Measurements from ENCODE around the gene MDM4.
A peak's percentile ranks its signal among the peaks of the same experiment; 100 is the strongest.
"Not testable (repeated sequence)": the region's sequence is repeated elsewhere in the genome, so short reads cannot be mapped to it uniquely, and the experiment has no call there.

The MDM4 gene

DNA sequence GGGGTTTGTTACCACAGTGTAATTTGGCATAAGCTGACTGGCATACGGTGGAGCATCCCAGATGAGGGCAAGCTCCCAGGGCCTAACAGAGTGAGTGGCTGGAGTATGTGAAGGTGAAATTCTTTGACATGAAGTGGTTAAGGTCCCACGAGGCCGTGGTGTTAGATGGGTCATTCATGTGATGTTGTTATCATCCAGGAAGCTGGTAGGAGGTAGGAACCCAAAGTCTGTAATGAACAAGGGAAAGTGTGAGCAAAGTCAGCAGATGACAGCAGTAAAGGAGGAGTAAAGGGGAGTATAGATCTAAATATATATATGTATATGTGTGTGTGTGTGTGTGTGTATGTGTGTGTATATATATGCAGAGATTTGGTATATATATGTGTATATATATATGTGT, 47.6 kb downstream of the MDM4 start:
- no peak for DNase-seq

DNA sequence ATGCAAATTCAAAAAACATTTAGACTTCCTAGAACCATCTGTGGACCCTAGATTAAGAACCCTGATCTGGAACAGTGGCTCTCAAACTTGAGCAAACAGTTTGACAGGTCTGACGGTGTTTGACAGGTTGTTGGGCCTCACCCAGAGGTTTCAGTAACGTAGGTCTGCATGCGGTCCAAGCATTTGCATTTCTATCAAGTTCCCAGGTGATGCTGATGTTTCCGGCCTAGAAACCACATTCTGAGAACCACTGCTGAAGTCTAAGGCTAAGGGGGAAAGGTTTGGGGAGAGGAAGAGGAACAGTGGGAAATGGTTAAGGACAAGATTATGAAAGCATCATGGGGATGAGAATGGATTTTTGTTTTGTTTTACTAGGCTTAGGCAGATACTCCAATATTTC, 48.6 kb downstream of the MDM4 start:
- DNase-seq: peak; percentile 19

DNA sequence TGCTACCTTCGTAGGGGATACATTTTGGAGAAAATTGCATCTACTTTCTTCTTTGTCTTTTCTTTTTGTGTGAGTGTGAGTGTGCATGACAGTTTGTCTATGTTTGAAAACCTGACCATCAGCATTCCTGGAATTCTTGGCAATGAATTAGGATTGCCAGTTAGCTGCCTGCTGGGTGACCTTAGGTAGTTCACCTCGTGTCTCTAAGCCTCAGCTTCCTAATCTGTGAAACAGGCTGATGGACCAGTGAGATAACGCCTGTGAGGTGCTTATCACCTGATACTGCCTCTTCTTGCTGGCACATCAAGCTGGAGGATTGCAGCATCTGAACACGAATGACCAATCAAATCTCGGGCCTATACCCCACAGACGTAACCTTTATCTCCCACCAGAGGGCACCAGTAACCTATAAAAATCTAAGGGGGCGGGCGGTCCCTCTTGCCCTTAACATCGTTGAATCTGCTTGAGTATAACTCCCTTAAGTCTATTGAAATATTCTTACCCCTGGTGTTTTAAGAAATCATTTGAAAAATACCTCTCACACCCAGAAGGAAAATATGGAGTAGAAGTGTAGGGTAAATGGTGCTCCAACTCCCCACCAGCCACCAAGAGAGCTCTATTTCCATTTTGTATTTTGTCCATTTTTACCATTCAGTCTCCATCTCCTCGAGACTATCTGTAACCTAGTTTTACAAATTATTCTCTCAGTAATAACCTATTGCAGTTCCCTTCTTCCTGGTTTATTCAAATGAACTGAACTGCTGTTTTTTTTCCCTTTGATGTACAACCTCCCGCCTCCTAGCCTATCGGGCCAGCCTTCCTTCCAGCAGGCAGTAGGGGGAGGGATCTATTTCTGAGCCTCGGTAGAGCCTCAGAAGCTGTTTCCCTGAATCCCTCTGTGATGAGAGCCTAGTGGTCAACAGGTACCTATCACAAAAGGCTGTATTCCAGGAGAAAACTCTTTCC, 49.7 kb downstream of the MDM4 start:
- peak; percentile 65 for DNase-seq

DNA sequence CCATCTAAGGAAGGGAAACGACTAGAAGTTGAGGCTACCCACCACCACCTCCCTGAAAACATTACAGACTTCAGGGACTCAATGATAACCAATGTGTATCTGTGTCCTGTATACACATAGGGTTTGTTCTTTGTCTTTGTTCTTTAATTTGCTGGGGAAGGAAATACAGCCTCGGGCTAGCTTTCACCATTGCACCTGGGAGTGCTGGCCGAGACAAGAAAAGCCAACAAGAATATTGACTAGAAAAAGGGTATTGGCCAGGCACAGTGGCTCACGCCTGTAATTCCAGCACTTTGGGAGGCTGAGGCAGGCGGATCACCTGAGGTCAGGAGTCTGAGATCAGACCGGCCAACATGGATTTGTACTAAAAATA, 50.4 kb downstream of the MDM4 start:
- DNase-seq: no peak

DNA sequence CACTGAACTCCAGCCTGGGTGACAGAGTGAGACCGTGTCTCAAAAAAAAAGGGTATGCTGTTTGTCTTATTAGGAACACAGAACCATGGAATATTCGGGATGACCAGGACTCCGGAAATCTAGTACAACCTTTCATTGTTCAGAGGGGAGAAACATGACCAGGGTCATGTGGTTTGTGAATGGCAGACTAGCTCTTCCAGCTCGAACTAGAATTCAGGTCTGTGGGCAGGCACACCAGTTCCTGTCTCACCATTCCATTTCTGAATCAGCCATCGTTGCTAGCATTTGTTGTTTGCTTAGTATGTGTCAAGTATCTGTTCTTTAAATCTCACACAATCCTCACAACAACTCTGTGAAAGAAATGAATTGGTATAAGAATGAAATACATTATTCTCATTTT, 50.9 kb downstream of the MDM4 start:
- DNase-seq: no peak

DNA sequence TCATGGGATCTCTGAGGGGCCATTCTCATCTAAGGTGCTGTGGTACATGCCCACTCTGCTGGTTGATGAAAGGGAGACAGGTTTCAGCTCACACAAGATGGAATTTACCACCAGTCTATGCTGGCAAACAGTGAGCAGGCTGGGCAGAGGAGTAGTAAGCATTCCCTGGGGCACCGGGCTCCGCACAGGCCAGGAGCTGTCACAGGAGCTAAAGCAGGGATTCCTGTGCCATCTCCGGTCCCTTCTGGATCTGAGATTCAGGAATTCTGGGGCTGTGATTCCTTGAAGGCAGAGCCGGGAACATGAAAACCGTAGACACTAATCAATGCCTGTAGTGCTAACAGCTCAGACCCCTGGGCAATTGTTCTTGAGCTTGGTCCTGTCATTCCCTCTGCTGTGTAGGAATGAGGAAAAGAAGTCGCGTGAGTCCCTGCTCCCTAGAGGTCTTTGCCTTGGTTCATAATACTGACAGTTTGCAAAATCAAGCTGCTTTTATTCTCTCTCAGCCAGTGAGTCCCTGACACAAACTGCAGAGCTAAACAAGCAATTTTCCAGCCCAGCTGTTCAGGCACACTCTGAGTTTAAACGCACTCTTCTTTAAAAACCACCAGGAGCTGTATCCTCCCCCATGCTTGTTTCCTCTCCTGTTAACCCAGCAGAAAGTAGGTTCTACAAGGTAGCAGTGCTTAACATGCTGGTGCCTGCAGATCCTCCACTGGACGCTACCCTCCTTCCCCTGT, 52.5 kb downstream of the MDM4 start:
- no peak for DNase-seq

DNA sequence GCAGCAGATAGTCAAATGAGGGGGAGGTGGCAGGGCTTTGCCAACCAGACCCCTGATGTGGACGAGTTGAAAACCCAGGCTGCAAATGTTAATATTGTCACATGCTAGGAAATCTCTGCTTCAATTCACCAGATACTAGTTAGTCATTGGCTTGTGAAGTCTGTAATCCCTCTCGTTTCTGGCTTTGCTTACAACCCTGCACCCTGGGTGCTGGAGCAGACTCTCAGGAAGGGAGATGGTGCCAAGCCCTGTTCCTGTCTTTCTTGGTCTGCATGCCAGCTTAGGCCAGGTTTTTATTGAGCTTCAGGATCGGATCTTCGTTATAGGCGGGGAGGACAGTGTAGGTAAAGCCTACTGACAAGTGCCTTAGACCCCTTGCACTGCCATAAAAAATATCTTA, 53.3 kb downstream of the MDM4 start:
- DNase-seq: no peak

DNA sequence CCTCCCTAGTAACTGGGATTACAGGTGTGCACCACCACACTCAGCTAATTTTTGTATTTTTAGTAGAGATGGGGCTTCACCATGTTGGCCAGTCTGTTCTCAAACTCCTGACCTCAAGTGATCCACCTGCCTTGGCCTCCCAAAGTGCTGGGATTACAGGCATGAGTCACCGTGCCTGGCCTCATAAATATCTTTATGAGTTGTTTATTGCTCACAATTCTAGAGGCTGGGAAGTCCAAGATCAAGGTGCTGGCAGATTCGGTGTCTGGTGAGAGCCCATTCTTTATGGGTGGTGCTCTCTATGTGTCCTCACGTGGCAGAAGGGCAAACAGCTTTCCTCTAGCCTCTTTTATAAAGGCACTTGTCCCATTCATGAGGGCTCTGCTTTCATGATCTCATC, 53.8 kb downstream of the MDM4 start:
- DNase-seq: not testable (repeated sequence)

DNA sequence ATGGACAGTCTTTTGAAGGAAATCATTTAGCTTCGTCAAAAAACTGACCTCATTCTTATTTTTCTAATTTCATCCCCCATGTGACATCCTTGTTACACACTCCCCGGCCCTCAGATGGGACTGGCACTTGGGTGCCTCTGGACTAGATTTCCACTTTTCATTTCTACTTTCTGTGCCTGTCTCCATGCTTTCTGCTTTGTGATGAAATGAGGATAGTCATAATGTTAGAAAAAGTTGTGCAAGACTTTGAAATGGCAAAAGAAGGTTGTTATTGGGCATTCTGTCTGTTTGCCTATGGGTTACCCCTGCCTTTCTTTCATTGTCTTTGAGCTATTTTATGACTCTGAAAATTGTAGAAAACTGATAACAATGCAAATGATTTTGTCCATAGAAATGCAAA, 54.9 kb downstream of the MDM4 start:
- DNase-seq: no peak

DNA sequence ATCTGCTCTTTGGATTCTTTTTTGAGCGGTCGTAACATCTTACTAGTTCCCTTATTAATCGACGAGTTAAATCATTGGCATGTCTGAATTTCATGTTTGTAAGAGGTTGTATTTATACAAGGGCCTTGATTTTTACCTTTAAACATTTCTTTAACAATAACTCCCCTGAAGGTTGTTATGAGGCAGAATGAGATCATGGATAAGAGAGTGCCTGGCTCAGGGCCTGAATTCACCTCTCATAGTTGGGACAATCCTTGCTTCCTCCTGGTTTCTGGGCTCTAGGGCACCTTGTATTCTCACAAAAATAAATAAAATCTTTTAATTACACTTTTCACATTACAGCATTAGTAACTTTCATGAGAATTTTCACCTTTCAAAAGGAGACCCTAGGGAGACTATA, 55.4 kb downstream of the MDM4 start:
- DNase-seq: no peak

DNA sequence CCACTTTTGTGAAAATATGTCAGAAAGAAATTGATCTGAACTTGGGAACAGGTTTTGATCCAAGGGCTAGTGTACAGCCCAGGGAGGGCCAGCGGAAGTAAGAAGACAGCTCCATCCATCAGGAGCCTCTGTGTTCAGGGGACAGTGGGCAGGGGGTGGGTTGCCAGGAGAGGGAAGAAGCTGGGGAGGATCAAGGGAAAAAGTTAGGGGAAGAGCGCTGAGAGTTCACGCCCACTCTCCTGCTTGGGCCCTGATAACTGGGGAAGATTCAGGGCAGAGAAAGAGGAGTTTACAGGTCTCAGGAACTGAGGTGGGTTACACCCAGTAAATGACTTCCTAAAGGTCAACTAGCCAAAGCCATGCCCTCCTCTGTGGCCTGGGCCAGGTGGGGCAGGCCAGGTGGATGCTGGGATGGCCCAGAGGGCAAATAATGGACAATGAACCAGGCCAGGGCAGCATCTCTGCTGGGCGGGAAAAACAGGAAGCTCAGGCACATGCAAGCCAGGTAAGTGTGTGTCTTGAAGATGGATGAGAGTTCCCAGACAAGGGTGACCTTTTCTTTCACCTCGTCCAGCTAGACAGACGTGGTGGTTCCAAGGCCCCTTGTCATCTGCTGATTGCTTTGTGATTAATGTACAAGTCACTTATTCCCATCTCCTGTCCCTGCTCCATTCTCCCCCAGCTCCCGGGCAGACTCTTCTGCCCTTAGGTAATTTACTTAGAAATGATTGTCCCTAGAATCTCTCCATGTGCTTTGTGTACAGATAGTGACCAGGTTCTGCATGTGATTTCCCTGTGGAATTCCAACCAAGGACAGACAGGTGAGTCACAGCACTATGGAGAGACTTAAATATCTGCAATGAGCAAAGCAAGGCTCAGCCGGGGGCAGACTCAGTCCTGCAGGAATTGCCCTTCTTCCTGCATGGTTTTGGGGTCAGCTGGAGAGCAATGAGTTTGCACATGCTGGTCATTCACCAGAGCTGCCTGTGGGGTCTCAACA, 57.0 kb downstream of the MDM4 start:
- DNase-seq: no peak

DNA sequence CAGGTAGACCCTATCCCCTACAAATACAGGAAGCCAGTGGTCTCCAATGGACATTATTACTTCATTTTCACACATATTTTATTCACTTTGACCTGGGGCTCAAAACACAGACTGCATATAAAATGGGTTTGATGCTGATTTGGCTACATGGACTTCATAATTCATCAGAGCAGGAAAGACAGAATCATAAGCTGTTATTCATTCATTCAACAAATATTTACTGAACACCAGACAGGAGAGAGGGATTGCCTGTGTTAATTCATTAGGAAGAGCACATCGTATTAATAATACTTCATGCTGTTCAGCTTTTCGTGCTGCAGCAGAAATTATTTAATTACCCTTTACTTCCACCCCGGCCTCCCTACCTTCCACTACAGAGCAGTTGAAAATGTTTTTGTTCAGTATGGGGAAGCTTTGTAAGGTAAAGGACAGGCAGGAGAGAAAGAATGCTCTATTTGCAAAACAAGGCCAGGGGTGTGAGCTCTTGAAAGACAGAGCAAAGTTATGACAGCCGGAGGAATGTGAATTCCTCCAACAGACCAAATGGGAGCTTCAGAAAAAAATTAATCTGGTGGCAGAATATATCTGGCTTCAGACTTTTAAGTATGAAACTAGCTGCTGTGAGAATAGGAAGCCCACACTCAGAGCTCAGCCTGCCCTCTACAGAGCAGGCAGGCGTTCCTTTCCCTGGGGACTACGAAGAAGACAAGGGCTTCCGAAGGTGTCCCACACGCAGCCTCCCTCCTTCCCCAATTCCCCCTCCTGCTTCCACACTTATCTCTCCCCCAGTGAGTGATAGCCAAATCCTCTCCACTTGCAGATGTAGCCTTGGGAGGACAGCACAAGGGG, 58.0 kb downstream of the MDM4 start:
- DNase-seq: no peak

DNA sequence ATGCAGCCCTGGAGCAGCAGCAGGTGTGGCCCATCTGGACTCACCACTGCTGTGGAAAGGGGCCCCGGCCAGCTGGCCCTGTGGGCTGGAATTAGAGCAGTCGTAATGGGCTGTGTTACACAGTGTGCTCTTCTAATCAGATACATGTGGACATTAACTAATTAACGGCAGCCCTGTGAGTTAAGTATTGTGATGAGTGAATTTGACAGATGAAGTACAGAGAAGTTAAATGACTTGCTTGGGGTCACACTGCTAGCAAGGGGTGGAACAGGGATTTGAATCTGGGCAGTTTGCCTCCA, 58.6 kb downstream of the MDM4 start:
- DNase-seq: no peak

DNA sequence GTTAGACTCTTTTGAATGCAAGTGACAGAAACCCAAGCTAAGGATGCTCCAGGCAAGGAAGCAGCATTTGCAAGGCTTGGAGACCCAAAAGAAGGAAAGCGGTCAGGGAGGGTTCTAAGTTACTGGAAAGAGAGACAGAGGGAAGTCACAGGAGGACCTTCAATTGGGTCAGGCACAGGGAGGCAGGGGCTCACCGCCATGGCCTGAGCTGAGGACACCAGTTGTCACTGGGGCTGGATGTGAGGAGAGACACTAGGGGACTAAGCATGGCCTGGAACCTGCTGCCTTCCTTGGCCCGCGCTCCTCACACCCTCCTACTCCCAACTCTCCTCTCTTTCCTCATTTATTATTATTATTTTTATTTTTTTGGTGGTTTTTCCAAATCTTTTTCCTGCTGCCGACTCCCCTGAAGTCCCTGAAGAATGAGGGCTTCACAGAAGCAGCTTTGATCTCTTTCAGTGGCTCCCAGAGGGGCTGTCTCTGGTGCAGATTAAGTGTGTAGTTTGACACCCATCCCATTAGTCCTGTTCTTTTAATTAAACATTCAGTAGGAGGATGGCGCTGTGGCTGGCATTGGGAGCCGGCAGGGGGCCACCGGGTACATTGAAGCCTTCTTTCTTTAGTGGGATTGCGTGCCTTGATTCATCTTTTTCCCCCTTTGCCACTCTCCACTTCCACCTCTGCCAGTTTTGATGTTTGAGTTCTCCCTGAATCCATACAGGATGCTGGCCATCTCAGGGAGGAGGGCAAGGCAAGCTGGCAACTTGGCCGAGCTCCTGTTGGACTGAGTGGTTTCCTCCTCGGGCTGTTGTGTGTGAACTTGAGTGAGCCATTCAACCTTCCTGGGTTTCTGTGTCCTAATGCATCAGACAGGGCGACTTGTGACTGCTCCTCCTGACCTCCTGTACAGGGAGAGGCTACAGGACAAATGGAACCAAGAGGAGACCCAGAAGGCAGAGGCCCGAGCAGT, 59.3 kb downstream of the MDM4 start:
- DNase-seq: no peak

DNA sequence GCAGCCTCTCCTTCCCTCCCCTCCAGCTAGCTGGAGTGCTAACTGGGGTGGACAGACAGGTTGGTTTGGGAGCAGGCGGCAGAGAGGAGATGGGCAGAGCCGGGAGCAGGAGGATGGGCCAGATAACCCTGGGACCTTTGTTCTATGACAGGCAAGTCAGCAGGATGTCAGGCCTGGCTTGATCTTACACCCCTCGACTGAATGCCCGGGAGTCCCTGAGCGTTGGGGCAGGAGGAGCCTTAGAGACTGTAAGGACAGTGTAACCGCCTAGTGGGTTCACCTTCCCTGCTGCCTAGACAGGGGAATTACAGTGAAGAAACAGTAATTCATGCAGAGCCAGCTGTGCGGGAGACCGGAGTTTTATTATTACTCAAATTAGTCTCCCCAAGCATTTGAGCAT, 60.2 kb downstream of the MDM4 start:
- no peak for DNase-seq

DNA sequence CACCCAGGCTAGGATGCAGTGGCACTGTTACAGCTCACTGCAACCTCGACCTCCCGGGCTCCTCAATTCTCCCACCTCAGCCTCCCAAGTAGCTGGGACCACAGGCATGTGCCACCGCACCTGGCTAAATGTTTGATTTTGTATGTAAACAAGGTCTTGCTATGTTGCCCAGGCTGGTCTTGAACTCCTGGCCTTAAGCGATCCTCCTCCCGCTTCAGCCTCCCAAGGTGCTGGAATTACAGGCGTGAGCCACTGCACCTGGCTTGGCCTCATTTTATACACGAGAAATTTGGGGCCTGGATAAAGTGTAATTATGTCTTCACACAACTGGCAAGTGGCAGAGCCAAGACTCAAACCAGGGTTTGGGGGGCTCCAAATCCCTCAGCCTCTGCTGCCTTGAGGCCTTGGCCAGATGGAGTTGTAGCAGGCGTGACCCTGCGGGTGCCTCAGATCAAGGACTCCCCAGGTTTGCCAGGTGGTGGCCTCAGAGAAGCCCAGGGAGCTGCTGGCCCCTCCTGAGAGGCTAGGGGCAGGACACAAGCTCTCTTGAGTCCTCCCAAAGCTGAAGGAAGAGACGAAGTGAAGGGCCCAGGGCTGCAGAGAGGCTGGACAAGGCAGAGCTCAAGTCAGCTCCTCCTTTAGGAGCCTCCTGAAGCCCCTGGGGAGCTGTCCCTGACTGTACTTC, 61.7 kb downstream of the MDM4 start:
- no peak for DNase-seq

DNA sequence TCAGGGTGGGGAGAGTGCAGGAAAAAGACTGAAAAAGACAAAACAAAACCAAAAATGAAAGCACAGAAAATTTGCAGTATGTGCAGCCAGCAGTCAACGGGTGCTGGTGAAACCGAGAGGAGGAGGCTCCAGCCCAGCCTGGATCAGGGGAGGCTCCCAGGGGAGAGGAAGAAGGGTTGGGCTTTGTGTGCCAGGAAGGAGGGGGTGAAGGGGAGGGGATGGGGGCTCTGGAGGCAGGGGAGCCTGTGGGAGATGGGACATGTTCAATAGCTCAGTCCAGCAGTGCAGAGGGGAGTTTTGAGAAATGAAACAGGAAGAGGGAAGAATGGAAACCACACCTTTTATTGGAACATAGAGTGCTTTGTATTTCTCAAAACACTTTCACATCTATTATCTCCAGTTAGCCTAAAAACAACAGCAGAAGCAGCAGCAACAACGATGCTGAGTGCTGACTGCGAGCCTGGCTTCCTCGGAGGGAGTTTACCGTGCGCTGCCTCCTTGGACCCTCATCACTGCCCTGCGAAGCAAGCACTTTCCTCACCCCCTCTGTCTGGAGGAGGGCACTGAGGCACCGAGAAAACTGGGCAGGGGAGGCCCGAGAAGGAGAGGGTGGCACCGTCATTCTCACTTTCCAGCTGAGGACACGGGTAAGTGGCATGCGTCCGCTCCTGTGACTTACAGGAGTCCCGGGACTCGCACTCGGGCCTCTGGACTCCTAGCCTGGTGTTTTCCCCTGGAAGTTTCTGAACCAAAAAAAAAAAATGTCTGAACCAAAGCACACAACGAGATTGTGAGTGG, 62.9 kb downstream of the MDM4 start:
- peak; percentile 33 for DNase-seq

DNA sequence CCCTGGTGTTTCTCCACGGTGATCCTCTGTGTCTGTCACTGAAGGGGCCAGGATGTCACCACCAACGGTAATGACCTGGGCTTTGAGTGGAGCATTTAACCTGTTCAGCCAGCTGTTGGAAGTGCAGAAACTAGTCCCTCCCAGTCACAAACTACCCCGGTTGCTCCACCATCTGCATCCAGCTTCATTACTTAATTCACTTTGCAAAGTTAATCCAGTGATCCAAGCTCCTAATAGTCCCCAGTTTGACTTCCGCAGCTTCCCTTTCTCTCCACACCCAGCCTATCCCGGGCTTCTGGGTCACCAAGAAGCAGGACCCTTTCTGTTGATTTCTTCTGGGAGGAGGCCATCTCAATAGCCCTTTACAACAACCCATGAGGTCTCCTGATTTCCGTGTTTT, 63.5 kb downstream of the MDM4 start:
- no peak for DNase-seq

DNA sequence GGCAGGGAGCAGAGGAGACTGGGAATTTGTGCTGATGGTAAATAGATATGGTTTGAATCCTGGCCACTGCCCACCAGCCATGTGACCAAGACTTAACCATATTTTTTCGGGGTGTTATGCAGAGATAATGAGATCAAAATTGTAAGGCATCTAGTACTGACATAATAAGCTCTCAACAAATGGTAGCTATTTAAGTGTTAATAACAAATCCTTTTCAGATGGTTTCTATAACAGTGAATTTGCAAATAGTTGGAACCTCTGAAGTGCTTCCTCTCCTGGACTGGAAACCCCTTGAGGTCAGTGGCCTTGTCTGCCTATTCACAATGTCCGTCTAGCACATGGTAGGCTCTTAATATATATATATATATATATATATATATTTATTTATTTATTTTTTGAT, 64.7 kb downstream of the MDM4 start:
- no peak for DNase-seq

DNA sequence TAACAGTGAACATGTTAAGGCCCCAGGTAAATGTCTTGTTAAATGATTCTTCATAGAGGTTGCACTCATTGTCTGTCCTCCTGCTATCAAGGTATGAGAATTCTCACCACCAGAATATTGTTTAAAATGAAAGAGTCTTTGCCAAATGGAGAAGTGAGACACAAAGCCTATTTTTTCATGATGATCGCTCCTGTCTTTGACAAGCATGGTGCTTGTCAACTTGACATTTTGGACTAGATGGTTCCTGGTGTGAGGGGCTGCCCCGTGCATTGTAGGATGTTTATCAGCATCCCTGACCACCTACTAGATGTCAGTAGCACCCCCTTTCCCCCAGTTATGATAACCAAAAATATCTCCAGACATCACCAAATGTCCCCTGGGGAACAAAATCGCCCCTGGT, 65.6 kb downstream of the MDM4 start:
- no peak for DNase-seq

Measured in stimulated activated CD4-positive, alpha-beta T cell treated with anti-CD3 and anti-CD28 coated beads, Interleukin-4, amount 100 ng/mL, for 24 hours (primary cell).